HL-60 (cell line): ENCODE measurements around the gene KRT71.

Experiments
- DNase-seq, 2 experiments: peaks; one replicate each; pipeline ENCODE4 v3.0.0-alpha.2; 2010 to 2020; ENCODE audit warnings: low read depth in 1 of 2, low spot score in 1 of 2
- H3K27ac ChIP-seq: fragments of 250-450 bp; sonication (Bioruptor Pico); replicated peaks from 2 replicates; pipeline ENCODE4 v1.5.1; 2020; ENCODE audit warnings: mild to moderate bottlenecking, moderate library complexity
- H3K27me3 ChIP-seq: fragments of 250-450 bp; sonication (Bioruptor Pico); 2 replicates; pipeline ENCODE4 v1.5.1; 2021; ENCODE audit warnings: mild to moderate bottlenecking, moderate library complexity; ENCODE audit not compliant: insufficient read depth, poor library complexity, severe bottlenecking
- H3K4me3 ChIP-seq: replicated peaks from 2 replicates; pipeline ENCODE4 v1.5.1; 2011; ENCODE audit warnings: mild to moderate bottlenecking, control low read depth, low read length; ENCODE audit not compliant: insufficient read depth
- GABPA ChIP-seq: IDR thresholded peaks from 2 replicates; pipeline ENCODE4 v1.6.1; 2012; ENCODE audit warnings: low read depth
- POLR2AphosphoS5 ChIP-seq: IDR thresholded peaks from 2 replicates; pipeline ENCODE4 v1.6.1; 2012; ENCODE audit warnings: low read depth
- SPI1 ChIP-seq: IDR thresholded peaks from 2 replicates; pipeline ENCODE4 v1.6.1; 2012; ENCODE audit warnings: low read depth, mild to moderate bottlenecking, borderline replicate concordance
- TF ChIP-seq, protein P1 (sequence below): IDR thresholded peaks from one replicate; pipeline ENCODE4 v1.5.1; 2011; ENCODE audit warnings: low read length, control low read depth, inconsistent platforms; ENCODE audit not compliant: insufficient read depth
- TF ChIP-seq, protein P2 (sequence below): IDR thresholded peaks from 2 replicates; pipeline ENCODE4 v1.6.1; 2012; ENCODE audit warnings: low read depth; ENCODE audit not compliant: insufficient replicate concordance

The KRT71 gene

GRCh38 chr12:52519387-52519703 lies 33.6 kb downstream of the KRT71 start:
- Histone ChIP-seq H3K27me3 (no peaks in the 10 kb centered on the region), H3K27ac (no peak overlapping the region), H3K4me3 (no peak overlapping the region)
- DNase-seq: no peak
- TF ChIP-seq, protein P1, sequence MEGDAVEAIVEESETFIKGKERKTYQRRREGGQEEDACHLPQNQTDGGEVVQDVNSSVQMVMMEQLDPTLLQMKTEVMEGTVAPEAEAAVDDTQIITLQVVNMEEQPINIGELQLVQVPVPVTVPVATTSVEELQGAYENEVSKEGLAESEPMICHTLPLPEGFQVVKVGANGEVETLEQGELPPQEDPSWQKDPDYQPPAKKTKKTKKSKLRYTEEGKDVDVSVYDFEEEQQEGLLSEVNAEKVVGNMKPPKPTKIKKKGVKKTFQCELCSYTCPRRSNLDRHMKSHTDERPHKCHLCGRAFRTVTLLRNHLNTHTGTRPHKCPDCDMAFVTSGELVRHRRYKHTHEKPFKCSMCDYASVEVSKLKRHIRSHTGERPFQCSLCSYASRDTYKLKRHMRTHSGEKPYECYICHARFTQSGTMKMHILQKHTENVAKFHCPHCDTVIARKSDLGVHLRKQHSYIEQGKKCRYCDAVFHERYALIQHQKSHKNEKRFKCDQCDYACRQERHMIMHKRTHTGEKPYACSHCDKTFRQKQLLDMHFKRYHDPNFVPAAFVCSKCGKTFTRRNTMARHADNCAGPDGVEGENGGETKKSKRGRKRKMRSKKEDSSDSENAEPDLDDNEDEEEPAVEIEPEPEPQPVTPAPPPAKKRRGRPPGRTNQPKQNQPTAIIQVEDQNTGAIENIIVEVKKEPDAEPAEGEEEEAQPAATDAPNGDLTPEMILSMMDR: no peak
- no peak for TF ChIP-seq GABPA
- TF ChIP-seq, protein P2, sequence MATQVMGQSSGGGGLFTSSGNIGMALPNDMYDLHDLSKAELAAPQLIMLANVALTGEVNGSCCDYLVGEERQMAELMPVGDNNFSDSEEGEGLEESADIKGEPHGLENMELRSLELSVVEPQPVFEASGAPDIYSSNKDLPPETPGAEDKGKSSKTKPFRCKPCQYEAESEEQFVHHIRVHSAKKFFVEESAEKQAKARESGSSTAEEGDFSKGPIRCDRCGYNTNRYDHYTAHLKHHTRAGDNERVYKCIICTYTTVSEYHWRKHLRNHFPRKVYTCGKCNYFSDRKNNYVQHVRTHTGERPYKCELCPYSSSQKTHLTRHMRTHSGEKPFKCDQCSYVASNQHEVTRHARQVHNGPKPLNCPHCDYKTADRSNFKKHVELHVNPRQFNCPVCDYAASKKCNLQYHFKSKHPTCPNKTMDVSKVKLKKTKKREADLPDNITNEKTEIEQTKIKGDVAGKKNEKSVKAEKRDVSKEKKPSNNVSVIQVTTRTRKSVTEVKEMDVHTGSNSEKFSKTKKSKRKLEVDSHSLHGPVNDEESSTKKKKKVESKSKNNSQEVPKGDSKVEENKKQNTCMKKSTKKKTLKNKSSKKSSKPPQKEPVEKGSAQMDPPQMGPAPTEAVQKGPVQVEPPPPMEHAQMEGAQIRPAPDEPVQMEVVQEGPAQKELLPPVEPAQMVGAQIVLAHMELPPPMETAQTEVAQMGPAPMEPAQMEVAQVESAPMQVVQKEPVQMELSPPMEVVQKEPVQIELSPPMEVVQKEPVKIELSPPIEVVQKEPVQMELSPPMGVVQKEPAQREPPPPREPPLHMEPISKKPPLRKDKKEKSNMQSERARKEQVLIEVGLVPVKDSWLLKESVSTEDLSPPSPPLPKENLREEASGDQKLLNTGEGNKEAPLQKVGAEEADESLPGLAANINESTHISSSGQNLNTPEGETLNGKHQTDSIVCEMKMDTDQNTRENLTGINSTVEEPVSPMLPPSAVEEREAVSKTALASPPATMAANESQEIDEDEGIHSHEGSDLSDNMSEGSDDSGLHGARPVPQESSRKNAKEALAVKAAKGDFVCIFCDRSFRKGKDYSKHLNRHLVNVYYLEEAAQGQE: no peak

DNA sequence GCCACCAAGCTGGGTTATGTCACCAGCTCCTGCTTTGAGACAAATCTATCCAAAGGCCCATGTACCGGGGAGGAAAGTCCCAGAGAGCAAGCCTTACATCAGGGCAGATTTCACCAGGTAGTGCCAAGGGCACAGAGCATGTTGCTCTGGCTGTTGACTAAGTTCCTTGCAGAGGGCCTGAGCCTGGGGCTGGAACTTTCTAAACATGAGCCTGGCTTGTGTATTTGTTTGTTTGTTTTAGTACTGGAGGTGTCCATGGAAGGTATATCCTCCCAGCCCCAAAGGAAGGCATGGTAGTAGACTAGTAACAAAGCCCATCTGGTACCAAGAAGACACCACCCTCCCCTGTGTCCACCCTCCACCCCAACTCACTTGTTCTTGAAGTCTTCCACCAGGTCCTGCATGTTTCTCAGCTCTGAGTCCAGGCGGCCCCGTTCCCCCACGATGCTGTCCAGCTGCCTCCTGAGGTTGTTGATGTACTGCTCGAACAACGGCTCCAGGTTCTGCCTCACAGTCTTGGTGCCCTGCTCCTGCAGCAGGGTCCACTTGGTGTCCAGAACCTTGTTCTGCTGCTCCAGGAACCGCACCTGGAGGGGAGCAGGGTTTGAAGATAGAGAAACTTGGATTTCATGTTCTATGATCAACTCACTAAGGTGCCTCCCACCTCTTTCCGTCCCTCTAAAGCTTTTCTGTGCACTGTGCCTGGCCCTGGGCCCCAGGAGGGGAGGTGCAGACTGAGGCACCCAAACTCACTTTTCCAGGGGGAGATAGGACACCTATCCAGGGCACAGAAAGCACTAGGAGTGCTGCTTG lies 34.2 kb downstream of the KRT71 start:
- Histone ChIP-seq H3K27ac (no peak overlapping the region), H3K27me3 (no peaks in the 10 kb centered on the region), H3K4me3 (no peak overlapping the region)
- DNase-seq: no peak
- TF ChIP-seq GABPA: no peak
- TF ChIP-seq, protein P2: no peak
- TF ChIP-seq, protein P1: no peak
- no peak for TF ChIP-seq SPI1
- no peak for TF ChIP-seq POLR2AphosphoS5

- TF ChIP-seq, protein P1: no peak
- no peak for TF ChIP-seq SPI1
- TF ChIP-seq, protein P2: no peak
- H3K4me3 ChIP-seq: no peak overlapping the region
- H3K27me3 ChIP-seq: peaks cover 6% of the 10 kb centered on the region
- DNase-seq: no peak
- no peak overlapping the region for H3K27ac ChIP-seq
Measured at GRCh38 chr12:52517888-52518287, 35.1 kb downstream of the KRT71 start.
